ENCODE data around the gene TMEM266. TPM values are rescaled to one million over a fixed set of nuclear protein-coding genes. Genes with fewer than 3 reads are reported as not detected.

TMEM266 gene
- total and polyA plus RNA-seq, 2 of the 4 experiments (the other 2 are of a cell fraction): not detected

GRCh38 chr15:76209523-76209922, 149.7 kb downstream of the TMEM266 start:
- no peak overlapping the region for H2BK20ac ChIP-seq (ENCODE audit: low read depth, low read length)
- no peak overlapping the region for H2AFZ ChIP-seq (replicated peaks; ENCODE audit: low read length, poor library complexity)
- peaks cover 22% of the 10 kb centered on the region for H3K36me3 ChIP-seq (ENCODE audit: control insufficient read depth, insufficient read depth, low read length)
- H3K9ac ChIP-seq (ENCODE audit: low read depth, low read length): no peak overlapping the region
- no peak overlapping the region for H3K27ac ChIP-seq (ENCODE audit: insufficient read depth, low read length)
- WGBS, 2 experiments (ENCODE audit: extremely low coverage in 2 of 2, insufficient read length in 1 of 2): 80% methylated on average over 1 of the region's 1 CpG; no CpG with 5 or more reads in 1 of the 2 experiments
- no peak overlapping the region for H3K23ac ChIP-seq (ENCODE audit: low read depth, low read length)
- TF ChIP-seq MAZ (IDR thresholded peaks at IDR 0.05; ENCODE audit: borderline replicate concordance, low read depth, low read length): no peak
- TF ChIP-seq RFX5 (IDR thresholded peaks at IDR 0.05; ENCODE audit: low read depth, low read length): no peak
- no peak for TF ChIP-seq RAD21 (IDR thresholded peaks at IDR 0.05; ENCODE audit: low read length)
- no peak for TF ChIP-seq FOS (IDR thresholded peaks at IDR 0.05; ENCODE audit: low read depth, low read length)
- no peak for TF ChIP-seq MAFK (IDR thresholded peaks at IDR 0.05; ENCODE audit: low read depth, low read length)
- TF ChIP-seq, protein P1, sequence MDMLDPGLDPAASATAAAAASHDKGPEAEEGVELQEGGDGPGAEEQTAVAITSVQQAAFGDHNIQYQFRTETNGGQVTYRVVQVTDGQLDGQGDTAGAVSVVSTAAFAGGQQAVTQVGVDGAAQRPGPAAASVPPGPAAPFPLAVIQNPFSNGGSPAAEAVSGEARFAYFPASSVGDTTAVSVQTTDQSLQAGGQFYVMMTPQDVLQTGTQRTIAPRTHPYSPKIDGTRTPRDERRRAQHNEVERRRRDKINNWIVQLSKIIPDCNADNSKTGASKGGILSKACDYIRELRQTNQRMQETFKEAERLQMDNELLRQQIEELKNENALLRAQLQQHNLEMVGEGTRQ (IDR thresholded peaks at IDR 0.05; ENCODE audit: low read depth, low read length): no peak
- TF ChIP-seq BHLHE40 (IDR thresholded peaks at IDR 0.05; ENCODE audit: low read depth, low read length): no peak
- no peak for TF ChIP-seq SMC3 (IDR thresholded peaks at IDR 0.05; ENCODE audit: low read depth, low read length)
- TF ChIP-seq CHD1 (IDR thresholded peaks at IDR 0.05; ENCODE audit: low read depth, low read length): no peak
- TF ChIP-seq ELK1 (IDR thresholded peaks at IDR 0.05; ENCODE audit: borderline replicate concordance, low read depth, low read length): no peak
- TF ChIP-seq CTCF (conservative IDR thresholded peaks at IDR 0.05; ENCODE audit: low read depth, low read length): no peak
- TF ChIP-seq NFE2L2 (IDR thresholded peaks at IDR 0.05; ENCODE audit: low read depth, low read length): no peak
- no peak for TF ChIP-seq POLR2A (IDR thresholded peaks at IDR 0.05; ENCODE audit: low read depth, low read length)
- no peak for TF ChIP-seq MXI1 (IDR thresholded peaks at IDR 0.05; ENCODE audit: borderline replicate concordance, low read depth, low read length)
- TF ChIP-seq CEBPB (IDR thresholded peaks at IDR 0.05; ENCODE audit: low read depth, low read length): no peak
- no peak for TF ChIP-seq RCOR1 (IDR thresholded peaks at IDR 0.05; ENCODE audit: insufficient replicate concordance, low read length)
- H4K91ac ChIP-seq (ENCODE audit: insufficient read depth, low read depth, low read length): no peak overlapping the region
- no peaks in the 10 kb centered on the region for H3K27me3 ChIP-seq (ENCODE audit: control insufficient read depth, insufficient read depth, low read length)
- H3K9me1 ChIP-seq (ENCODE audit: insufficient read depth, low read length): peaks cover 6% of the 10 kb centered on the region
- intact Hi-C loops (cut with micrococcal nuclease) (no loop called here), in situ Hi-C loops (cut with MboI; ENCODE audit: low sequenced_read_pairs) (no loop called here), dilution Hi-C loops (cut with HindIII; ENCODE audit: low sequenced_read_pairs, unreplicated experiment) (no loop called here)
- DNase-seq (no peak), ATAC-seq (ENCODE audit: low read depth) (no peak)
- H2AK9ac ChIP-seq (replicated peaks; ENCODE audit: low read depth, low read length, poor library complexity): no peak overlapping the region
- POLR2A ChIA-PET (ENCODE audit: unreplicated experiment): no interaction called here
- H3K79me1 ChIP-seq (ENCODE audit: low read depth in 1 of 2, low read length in 2 of 2): peaks cover 0 to 6% of the 10 kb centered on the region in 2 experiments; a peak in 1 of 4 replicates
- H3K18ac ChIP-seq (ENCODE audit: low read depth, low read length): no peak overlapping the region
- BruUV-seq (replicated peaks): no TSS peak
- no peak overlapping the region for H4K8ac ChIP-seq (ENCODE audit: low read depth in 2 of 2, low read length in 2 of 2)
- H2BK15ac ChIP-seq (ENCODE audit: low read depth, low read length): no peak overlapping the region
- H3K9me3 ChIP-seq (ENCODE audit: control insufficient read depth, insufficient read depth, low read length): no peaks in the 10 kb centered on the region
- H2BK5ac ChIP-seq (ENCODE audit: low read depth, low read length, poor library complexity, severe bottlenecking): no peak overlapping the region
- CTCF ChIA-PET: no interaction called here
- H3K4me3 ChIP-seq (ENCODE audit: insufficient read depth, low read depth, low read length): no peak overlapping the region
- H2AK5ac ChIP-seq (ENCODE audit: low read depth, low read length): no peak overlapping the region
- no peak overlapping the region for H2BK120ac ChIP-seq (ENCODE audit: low read depth, low read length)
- H4K20me1 ChIP-seq (ENCODE audit: insufficient read depth, low read length): no peaks in the 10 kb centered on the region; the same call in 1 of the 2 replicates
- H3K4ac ChIP-seq (ENCODE audit: low read depth, low read length): no peak overlapping the region
- H4K5ac ChIP-seq (ENCODE audit: low read depth, low read length): no peak overlapping the region
- no peak overlapping the region for H3K4me2 ChIP-seq (ENCODE audit: low read depth, low read length)
- H3K14ac ChIP-seq (replicated peaks; ENCODE audit: low read depth, low read length): no peak overlapping the region
- no peaks in the 10 kb centered on the region for H3K4me1 ChIP-seq (ENCODE audit: control insufficient read depth, insufficient read depth, low read length)
- no peak overlapping the region for H3K56ac ChIP-seq (ENCODE audit: extremely low read depth, insufficient read depth, low read length)
